Stimulated activated CD8-positive, alpha-beta memory T cell treated with anti-CD3 and anti-CD28 coated beads, Interleukin-15, amount 100 ng/mL, for 24 hours (primary cell): Measurements from ENCODE around the gene EXOC2.
"Not testable (repeated sequence)": the region's sequence is repeated elsewhere in the genome, so short reads cannot be mapped to it uniquely, and the experiment has no call there.

ENCODE experiments used
- DNase-seq: peaks from one replicate; pipeline ENCODE4 v3.0.0-alpha.2; 2020; ENCODE audit warnings: low read depth

EXOC2 gene

GRCh38 chr6:579339-579738 lies 113.6 kb downstream of the EXOC2 start:
- DNase-seq, result no peak

- DNase-seq, result no peak
Observed at GRCh38 chr6:572596-573265, 120.2 kb downstream of the EXOC2 start.

GRCh38 chr6:571892-572291 lies 121.0 kb downstream of the EXOC2 start:
- no peak for DNase-seq

- DNase-seq, result no peak
Observed at GRCh38 chr6:570825-571224, 122.1 kb downstream of the EXOC2 start.

GRCh38 chr6:568954-569523 lies 123.9 kb downstream of the EXOC2 start:
- no peak for DNase-seq

GRCh38 chr6:568085-568484 lies 124.9 kb downstream of the EXOC2 start:
- no peak for DNase-seq

GRCh38 chr6:563863-564262 lies 129.1 kb downstream of the EXOC2 start:
- DNase-seq, result no peak

GRCh38 chr6:562052-562676 lies 130.8 kb downstream of the EXOC2 start:
- DNase-seq, result no peak

GRCh38 chr6:561335-561734 lies 131.6 kb downstream of the EXOC2 start:
- DNase-seq, result not testable (repeated sequence)

GRCh38 chr6:558959-559358 lies 134.0 kb downstream of the EXOC2 start:
- no peak for DNase-seq

GRCh38 chr6:558089-558488 lies 134.8 kb downstream of the EXOC2 start:
- no peak for DNase-seq

GRCh38 chr6:551829-552350 lies 141.0 kb downstream of the EXOC2 start:
- no peak for DNase-seq

- no peak for DNase-seq
Observed at GRCh38 chr6:551405-551804, 141.5 kb downstream of the EXOC2 start.

GRCh38 chr6:549906-550305 lies 143.0 kb downstream of the EXOC2 start:
- DNase-seq, result no peak

GRCh38 chr6:548517-548916 lies 144.4 kb downstream of the EXOC2 start:
- DNase-seq, result no peak

- DNase-seq, result no peak
Observed at GRCh38 chr6:548091-548490, 144.8 kb downstream of the EXOC2 start.

- no peak for DNase-seq
Observed at GRCh38 chr6:540490-540889, 152.4 kb downstream of the EXOC2 start.

- DNase-seq, result no peak
Observed at GRCh38 chr6:537114-537513, 155.8 kb downstream of the EXOC2 start.

- DNase-seq, result no peak
Observed at GRCh38 chr6:530425-530824, 162.5 kb downstream of the EXOC2 start.

- DNase-seq, result no peak
Observed at GRCh38 chr6:528989-529388, 163.9 kb downstream of the EXOC2 start.

- DNase-seq, result no peak
Observed at GRCh38 chr6:527989-528673, 164.8 kb downstream of the EXOC2 start.

GRCh38 chr6:524803-525202 lies 168.1 kb downstream of the EXOC2 start:
- no peak for DNase-seq

GRCh38 chr6:520820-521219 lies 172.1 kb downstream of the EXOC2 start:
- DNase-seq, result no peak
